ENCODE results near the gene CST3. TPM values are rescaled to one million over a fixed set of nuclear protein-coding genes. Genes with fewer than 3 reads are reported as not detected.

CST3 gene
- total RNA-seq, 1 experiment from 2014 or later = 158 TPM

DNA sequence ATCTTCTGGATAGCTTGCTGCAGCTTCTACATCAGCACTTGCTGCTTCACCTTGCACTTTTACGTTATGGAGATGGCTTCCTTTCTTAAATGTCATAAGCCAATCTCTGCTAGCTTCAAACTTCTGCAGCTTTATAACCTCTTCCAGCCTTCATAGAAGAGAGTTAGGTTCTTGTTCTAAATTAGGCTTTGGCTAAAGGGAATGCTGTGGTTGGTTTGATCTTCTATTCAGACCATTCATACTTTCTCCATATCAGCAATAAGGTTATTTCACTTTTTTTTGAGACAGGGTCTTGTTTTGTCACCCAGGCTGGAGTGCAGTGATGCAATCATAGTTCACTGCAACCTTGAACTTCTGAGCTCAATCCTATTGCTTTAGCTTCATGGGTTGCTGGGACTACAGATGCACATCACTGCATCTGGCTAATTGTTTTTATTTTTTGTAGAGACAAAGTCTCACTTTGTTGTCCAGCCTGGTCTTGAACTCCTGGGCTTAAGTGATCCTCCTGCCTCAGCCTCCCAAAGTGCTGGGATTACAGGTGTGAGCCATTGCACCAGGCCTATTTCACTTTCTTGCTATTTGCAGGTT is 12.2 kb upstream of the CST3 start:
- ATAC-seq = no peak
- Histone ChIP-seq H3K36me3 (ENCODE audit: control insufficient read depth, insufficient read depth, low read length) (no peaks in the 10 kb centered on the region), H3K27me3 (ENCODE audit: control insufficient read depth, insufficient read depth, low read length) (no peaks in the 10 kb centered on the region), H3K27ac (ENCODE audit: low read length) (no peak overlapping the region), H3K4me3 (ENCODE audit: low read depth in 2 of 2, low read length in 2 of 2) (no peak overlapping the region), H3K9me3 (ENCODE audit: control insufficient read depth, insufficient read depth, low read depth, low read length) (no peaks in the 10 kb centered on the region), H3K4me1 (ENCODE audit: control insufficient read depth, insufficient read depth, low read length) (no peaks in the 10 kb centered on the region)
- in situ Hi-C loops (cut with HindIII; ENCODE audit: low pct_unique_long_range_greater_than_20kb, low sequenced_read_pairs) = no loop called here
- no peak for DNase-seq (ENCODE audit: low read depth, low spot score)
- TF ChIP-seq POLR2AphosphoS5 (IDR thresholded peaks at IDR 0.05; ENCODE audit: low read depth, low read length) = no peak
- TF ChIP-seq, protein P1, sequence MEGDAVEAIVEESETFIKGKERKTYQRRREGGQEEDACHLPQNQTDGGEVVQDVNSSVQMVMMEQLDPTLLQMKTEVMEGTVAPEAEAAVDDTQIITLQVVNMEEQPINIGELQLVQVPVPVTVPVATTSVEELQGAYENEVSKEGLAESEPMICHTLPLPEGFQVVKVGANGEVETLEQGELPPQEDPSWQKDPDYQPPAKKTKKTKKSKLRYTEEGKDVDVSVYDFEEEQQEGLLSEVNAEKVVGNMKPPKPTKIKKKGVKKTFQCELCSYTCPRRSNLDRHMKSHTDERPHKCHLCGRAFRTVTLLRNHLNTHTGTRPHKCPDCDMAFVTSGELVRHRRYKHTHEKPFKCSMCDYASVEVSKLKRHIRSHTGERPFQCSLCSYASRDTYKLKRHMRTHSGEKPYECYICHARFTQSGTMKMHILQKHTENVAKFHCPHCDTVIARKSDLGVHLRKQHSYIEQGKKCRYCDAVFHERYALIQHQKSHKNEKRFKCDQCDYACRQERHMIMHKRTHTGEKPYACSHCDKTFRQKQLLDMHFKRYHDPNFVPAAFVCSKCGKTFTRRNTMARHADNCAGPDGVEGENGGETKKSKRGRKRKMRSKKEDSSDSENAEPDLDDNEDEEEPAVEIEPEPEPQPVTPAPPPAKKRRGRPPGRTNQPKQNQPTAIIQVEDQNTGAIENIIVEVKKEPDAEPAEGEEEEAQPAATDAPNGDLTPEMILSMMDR (IDR thresholded peaks at IDR 0.05) = no peak
- TF ChIP-seq, protein P2, sequence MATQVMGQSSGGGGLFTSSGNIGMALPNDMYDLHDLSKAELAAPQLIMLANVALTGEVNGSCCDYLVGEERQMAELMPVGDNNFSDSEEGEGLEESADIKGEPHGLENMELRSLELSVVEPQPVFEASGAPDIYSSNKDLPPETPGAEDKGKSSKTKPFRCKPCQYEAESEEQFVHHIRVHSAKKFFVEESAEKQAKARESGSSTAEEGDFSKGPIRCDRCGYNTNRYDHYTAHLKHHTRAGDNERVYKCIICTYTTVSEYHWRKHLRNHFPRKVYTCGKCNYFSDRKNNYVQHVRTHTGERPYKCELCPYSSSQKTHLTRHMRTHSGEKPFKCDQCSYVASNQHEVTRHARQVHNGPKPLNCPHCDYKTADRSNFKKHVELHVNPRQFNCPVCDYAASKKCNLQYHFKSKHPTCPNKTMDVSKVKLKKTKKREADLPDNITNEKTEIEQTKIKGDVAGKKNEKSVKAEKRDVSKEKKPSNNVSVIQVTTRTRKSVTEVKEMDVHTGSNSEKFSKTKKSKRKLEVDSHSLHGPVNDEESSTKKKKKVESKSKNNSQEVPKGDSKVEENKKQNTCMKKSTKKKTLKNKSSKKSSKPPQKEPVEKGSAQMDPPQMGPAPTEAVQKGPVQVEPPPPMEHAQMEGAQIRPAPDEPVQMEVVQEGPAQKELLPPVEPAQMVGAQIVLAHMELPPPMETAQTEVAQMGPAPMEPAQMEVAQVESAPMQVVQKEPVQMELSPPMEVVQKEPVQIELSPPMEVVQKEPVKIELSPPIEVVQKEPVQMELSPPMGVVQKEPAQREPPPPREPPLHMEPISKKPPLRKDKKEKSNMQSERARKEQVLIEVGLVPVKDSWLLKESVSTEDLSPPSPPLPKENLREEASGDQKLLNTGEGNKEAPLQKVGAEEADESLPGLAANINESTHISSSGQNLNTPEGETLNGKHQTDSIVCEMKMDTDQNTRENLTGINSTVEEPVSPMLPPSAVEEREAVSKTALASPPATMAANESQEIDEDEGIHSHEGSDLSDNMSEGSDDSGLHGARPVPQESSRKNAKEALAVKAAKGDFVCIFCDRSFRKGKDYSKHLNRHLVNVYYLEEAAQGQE (IDR thresholded peaks at IDR 0.05; ENCODE audit: insufficient read depth in 1 of 2, low read depth in 2 of 2, low read length in 1 of 2) = no peak
- TF ChIP-seq SIN3A (IDR thresholded peaks at IDR 0.05; ENCODE audit: borderline replicate concordance, insufficient read depth, low read depth, low read length) = no peak
- TF ChIP-seq TCF7L2 (IDR thresholded peaks at IDR 0.05; ENCODE audit: low read depth, low read length) = no peak
- CTCF ChIA-PET = no interaction called here
- intact Hi-C loops (cut with micrococcal nuclease; ENCODE audit: unreplicated experiment) = no loop called here
- no TSS peak for BruUV-seq (replicated peaks)
- POLR2A ChIA-PET = no interaction called here

- in situ Hi-C loops (cut with HindIII; ENCODE audit: low pct_unique_long_range_greater_than_20kb, low sequenced_read_pairs) (no loop called here), intact Hi-C loops (cut with micrococcal nuclease; ENCODE audit: unreplicated experiment) (no loop called here)
- Histone ChIP-seq H3K9me3 (ENCODE audit: control insufficient read depth, insufficient read depth, low read depth, low read length) (no peaks in the 10 kb centered on the region), H3K27me3 (ENCODE audit: control insufficient read depth, insufficient read depth, low read length) (no peaks in the 10 kb centered on the region), H3K27ac (ENCODE audit: low read length) (no peak overlapping the region), H3K4me3 (ENCODE audit: low read depth in 2 of 2, low read length in 2 of 2) (no peak overlapping the region), H3K36me3 (ENCODE audit: control insufficient read depth, insufficient read depth, low read length) (no peaks in the 10 kb centered on the region), H3K4me1 (ENCODE audit: control insufficient read depth, insufficient read depth, low read length) (no peaks in the 10 kb centered on the region)
- DNase-seq (ENCODE audit: low read depth, low spot score) = no peak
- no peak for ATAC-seq
- ChIA-PET CTCF (no interaction called here), POLR2A (no interaction called here)
- no TSS peak for BruUV-seq (replicated peaks)
- TF ChIP-seq, protein P1 (IDR thresholded peaks at IDR 0.05) = no peak
- TF ChIP-seq SIN3A (IDR thresholded peaks at IDR 0.05; ENCODE audit: borderline replicate concordance, insufficient read depth, low read depth, low read length) = no peak
- TF ChIP-seq, protein P2 (IDR thresholded peaks at IDR 0.05; ENCODE audit: insufficient read depth in 1 of 2, low read depth in 2 of 2, low read length in 1 of 2) = no peak
- no peak for TF ChIP-seq TCF7L2 (IDR thresholded peaks at IDR 0.05; ENCODE audit: low read depth, low read length)
- no peak for TF ChIP-seq POLR2AphosphoS5 (IDR thresholded peaks at IDR 0.05; ENCODE audit: low read depth, low read length)
Observed at GRCh38 chr20:23649242-23649641, 11.5 kb upstream of the CST3 start.
